ENCODE results near the gene SUMO2. TPM values are rescaled to one million over a fixed set of nuclear protein-coding genes. Genes with fewer than 3 reads are reported as not detected.

SUMO2 gene
- polyA plus RNA-seq, 3 donors, result 64.9 to 318 (median 282) TPM

DNA sequence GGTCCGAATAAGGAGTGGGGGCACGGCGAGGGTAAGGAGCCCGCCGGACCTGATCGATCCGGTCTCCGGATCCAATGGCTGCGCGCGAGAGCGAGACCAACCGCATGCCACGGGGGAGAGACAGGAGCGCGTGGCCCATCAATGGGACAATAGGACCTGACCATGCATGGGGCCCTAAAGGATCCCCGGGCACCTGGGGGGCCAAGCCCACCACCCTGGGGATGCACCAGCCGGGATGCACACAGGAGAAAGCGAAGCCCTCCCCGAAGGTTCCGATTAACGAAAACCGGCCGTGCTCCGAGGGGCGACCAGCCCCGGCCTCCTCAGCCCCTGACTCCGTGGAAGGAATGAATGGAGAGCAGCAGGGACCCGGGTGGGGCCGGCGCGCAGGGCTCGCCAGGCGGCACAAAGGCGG, 29.0 kb downstream of the SUMO2 start:
- H3K4me1 ChIP-seq (ENCODE audit: control insufficient read depth in 1 of 2, insufficient read depth in 2 of 2, low read length in 2 of 2), result peaks cover 17 to 27% of the 10 kb centered on the region in 2 donors
- H3K27me3 Mint-ChIP-seq (ENCODE audit: low read depth in 3 of 3), result peaks cover 0 to 2% (median 0%) of the 10 kb centered on the region in 3 donors
- H3K36me3 ChIP-seq (replicated peaks in 1 of 2; ENCODE audit: control insufficient read depth in 1 of 2, insufficient read depth in 2 of 2, low read length in 2 of 2), result no peaks in the 10 kb centered on the region
- peaks cover 25% of the 10 kb centered on the region for H3K4me1 Mint-ChIP-seq
- intact Hi-C loops (cut with micrococcal nuclease), result loop anchor here (2.0 to 5.0 kb wide), 2 partner anchors 29 to 41 kb away; partner anchors contain the start of gene SUMO2 (in 1 of the 2)
- H3K4me3 ChIP-seq (replicated peaks in 1 of 3; ENCODE audit: low read depth in 2 of 3, low read length in 3 of 3), result peak overlapping the region; percentile 61 to 97 (median 69)
- peaks cover 0 to 2% (median 0%) of the 10 kb centered on the region in 7 donors for H3K9me3 Mint-ChIP-seq
- H4K20me1 ChIP-seq (ENCODE audit: insufficient read depth, low read length), result peaks cover 19% of the 10 kb centered on the region
- DNase-seq, result peak in 1 of 3 donors; percentile 8
- WGBS (ENCODE audit: insufficient coverage), result 0% methylated on average over 35 of the region's 35 CpGs
- peak overlapping the region; percentile 100 for H3K4me2 ChIP-seq (replicated peaks; ENCODE audit: extremely low read depth, low read length, poor library complexity, severe bottlenecking)
- peak overlapping the region; percentile 73 for H3K9ac ChIP-seq (ENCODE audit: insufficient read depth, low read length, poor library complexity, severe bottlenecking)
- H3K36me3 Mint-ChIP-seq, result peaks cover 0 to 5% of the 10 kb centered on the region in 2 donors
- H3K79me2 ChIP-seq (ENCODE audit: insufficient read depth, low read length), result peaks cover 56% of the 10 kb centered on the region
- no peaks in the 10 kb centered on the region for H3K9me3 ChIP-seq (replicated peaks in 1 of 2; ENCODE audit: control insufficient read depth in 1 of 2, insufficient read depth in 1 of 2, low read length in 2 of 2)
- no peaks in the 10 kb centered on the region for H3K27me3 ChIP-seq (ENCODE audit: control insufficient read depth in 2 of 2, insufficient read depth in 2 of 2, low read length in 2 of 2)
- TF ChIP-seq, protein P1, sequence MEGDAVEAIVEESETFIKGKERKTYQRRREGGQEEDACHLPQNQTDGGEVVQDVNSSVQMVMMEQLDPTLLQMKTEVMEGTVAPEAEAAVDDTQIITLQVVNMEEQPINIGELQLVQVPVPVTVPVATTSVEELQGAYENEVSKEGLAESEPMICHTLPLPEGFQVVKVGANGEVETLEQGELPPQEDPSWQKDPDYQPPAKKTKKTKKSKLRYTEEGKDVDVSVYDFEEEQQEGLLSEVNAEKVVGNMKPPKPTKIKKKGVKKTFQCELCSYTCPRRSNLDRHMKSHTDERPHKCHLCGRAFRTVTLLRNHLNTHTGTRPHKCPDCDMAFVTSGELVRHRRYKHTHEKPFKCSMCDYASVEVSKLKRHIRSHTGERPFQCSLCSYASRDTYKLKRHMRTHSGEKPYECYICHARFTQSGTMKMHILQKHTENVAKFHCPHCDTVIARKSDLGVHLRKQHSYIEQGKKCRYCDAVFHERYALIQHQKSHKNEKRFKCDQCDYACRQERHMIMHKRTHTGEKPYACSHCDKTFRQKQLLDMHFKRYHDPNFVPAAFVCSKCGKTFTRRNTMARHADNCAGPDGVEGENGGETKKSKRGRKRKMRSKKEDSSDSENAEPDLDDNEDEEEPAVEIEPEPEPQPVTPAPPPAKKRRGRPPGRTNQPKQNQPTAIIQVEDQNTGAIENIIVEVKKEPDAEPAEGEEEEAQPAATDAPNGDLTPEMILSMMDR (IDR thresholded peaks at IDR 0.05), result no peak
- H2AFZ ChIP-seq (ENCODE audit: insufficient read depth, low read depth, low read length, poor library complexity, severe bottlenecking), result peak overlapping the region; percentile 83
- peak overlapping the region in 1 of 2 donors; percentile 72 for H3K27ac ChIP-seq (ENCODE audit: low read depth in 1 of 2, low read length in 2 of 2)
- H3K27ac Mint-ChIP-seq, result peak overlapping the region; percentile 60 to 90 (median 77)
- H3K4me3 Mint-ChIP-seq, result peak overlapping the region; percentile 94 to 95

DNA sequence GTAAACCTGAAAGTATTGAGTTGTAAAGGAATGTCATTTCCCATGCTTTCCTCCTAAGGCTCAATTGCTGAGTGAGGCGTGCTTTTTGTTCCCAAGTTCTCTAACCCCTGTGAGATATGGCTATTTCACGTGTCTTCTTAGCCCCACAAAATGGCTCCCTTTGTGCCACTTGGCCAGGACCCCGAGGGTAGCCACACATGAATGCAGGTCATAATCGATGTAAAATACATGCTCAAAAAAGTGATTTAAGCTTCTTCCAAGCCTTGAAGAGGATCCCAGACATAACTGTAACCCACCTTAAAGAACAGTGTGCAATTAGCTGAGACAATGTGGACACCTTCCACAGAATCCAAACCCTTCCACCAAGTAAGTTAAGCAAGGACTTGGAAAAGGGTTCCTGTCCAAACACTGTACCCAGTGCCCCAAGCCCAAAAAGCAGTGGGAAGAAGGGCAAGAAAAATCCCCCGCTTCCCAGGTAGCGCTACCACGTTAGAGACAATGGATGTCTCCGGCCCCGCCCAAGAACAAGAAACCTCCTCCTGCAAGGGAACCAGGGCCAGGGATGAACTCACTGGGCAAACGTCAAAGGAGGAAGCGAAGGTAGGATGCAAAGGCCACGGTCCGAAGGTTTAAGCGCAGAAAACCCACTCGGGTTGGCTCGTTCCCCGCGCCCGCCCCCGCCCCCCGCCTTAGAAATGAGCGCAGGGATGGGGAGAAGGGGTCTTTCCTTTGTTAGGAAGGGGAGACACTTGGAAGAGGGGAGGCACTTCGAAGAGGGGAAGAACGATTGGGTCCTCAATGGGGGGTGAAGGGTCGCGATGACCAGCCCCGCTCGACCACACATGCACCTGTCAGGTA, 29.6 kb downstream of the SUMO2 start:
- Histone ChIP-seq H2AFZ (ENCODE audit: insufficient read depth, low read depth, low read length, poor library complexity, severe bottlenecking) (peak overlapping the region; percentile 83), H4K20me1 (ENCODE audit: insufficient read depth, low read length) (peaks cover 19% of the 10 kb centered on the region), H3K36me3 (replicated peaks in 1 of 2; ENCODE audit: control insufficient read depth in 1 of 2, insufficient read depth in 2 of 2, low read length in 2 of 2) (no peaks in the 10 kb centered on the region), H3K4me1 (ENCODE audit: control insufficient read depth in 1 of 2, insufficient read depth in 2 of 2, low read length in 2 of 2) (peaks cover 23 to 33% of the 10 kb centered on the region in 2 donors), H3K27me3 (ENCODE audit: control insufficient read depth in 2 of 2, insufficient read depth in 2 of 2, low read length in 2 of 2) (no peaks in the 10 kb centered on the region), H3K4me3 (replicated peaks in 1 of 3; ENCODE audit: low read depth in 2 of 3, low read length in 3 of 3) (peak overlapping the region; percentile 61 to 97 (median 69)), H3K4me2 (replicated peaks; ENCODE audit: extremely low read depth, low read length, poor library complexity, severe bottlenecking) (peak overlapping the region; percentile 100), H3K9ac (ENCODE audit: insufficient read depth, low read length, poor library complexity, severe bottlenecking) (peak overlapping the region; percentile 73), H3K79me2 (ENCODE audit: insufficient read depth, low read length) (peaks cover 63% of the 10 kb centered on the region), H3K27ac (ENCODE audit: low read depth in 1 of 2, low read length in 2 of 2) (peak overlapping the region in 1 of 2 donors; percentile 72), H3K9me3 (replicated peaks in 1 of 2; ENCODE audit: control insufficient read depth in 1 of 2, insufficient read depth in 1 of 2, low read length in 2 of 2) (no peaks in the 10 kb centered on the region)
- H3K4me1 Mint-ChIP-seq, result peaks cover 32% of the 10 kb centered on the region
- H3K4me3 Mint-ChIP-seq, result peak overlapping the region; percentile 94 to 95
- peak; percentile 27 to 50 (median 42) for DNase-seq
- peak overlapping the region; percentile 60 to 90 (median 77) for H3K27ac Mint-ChIP-seq
- H3K9me3 Mint-ChIP-seq, result peaks cover 0 to 2% (median 0%) of the 10 kb centered on the region in 7 donors
- WGBS (ENCODE audit: insufficient coverage), result 7% methylated on average over 20 of the region's 28 CpGs
- peaks cover 0 to 2% (median 0%) of the 10 kb centered on the region in 3 donors for H3K27me3 Mint-ChIP-seq (ENCODE audit: low read depth in 3 of 3)
- intact Hi-C loops (cut with micrococcal nuclease), result loop anchor here in 1 of 2 donors (5.0 kb wide), 1 partner anchor 41 kb away; no protein-coding TSS in a partner anchor
- H3K36me3 Mint-ChIP-seq, result peaks cover 3 to 6% of the 10 kb centered on the region in 2 donors
- TF ChIP-seq, protein P1 (IDR thresholded peaks at IDR 0.05), result no peak

Measured in CD14-positive monocyte (primary cell).